Memory B cell (primary cell): ENCODE data around the gene PEAK3.
A peak's percentile ranks its signal among the peaks of the same experiment; 100 is the strongest.

Experiments used
- ATAC-seq: fragments of 150-1000 bp; cut with Tn5 transposase; 2 replicates; pipeline ENCODE4 v1.10.0; 2021; ENCODE audit warnings: low read depth, mild to moderate bottlenecking, moderate library complexity
- DNase-seq, 2 donors: peaks; one replicate each; pipeline ENCODE4 v3.0.0; 2022; ENCODE audit warnings: low spot score in 2 of 2
- H3K27ac Mint-ChIP-seq: one replicate; pipeline ENCODE4 v1.8.0; 2022; ENCODE audit warnings: mild to moderate bottlenecking, moderate library complexity, mixed read lengths
- H3K27me3 Mint-ChIP-seq: one replicate; pipeline ENCODE4 v1.8.0; 2022; ENCODE audit warnings: mixed read lengths
- H3K36me3 Mint-ChIP-seq: one replicate; pipeline ENCODE4 v1.8.0; 2022; ENCODE audit warnings: mild to moderate bottlenecking, mixed read lengths
- H3K4me1 Mint-ChIP-seq: one replicate; pipeline ENCODE4 v1.8.0; 2022; ENCODE audit warnings: mixed read lengths
- H3K4me3 Mint-ChIP-seq: one replicate; pipeline ENCODE4 v1.8.0; 2022; ENCODE audit warnings: mild to moderate bottlenecking, moderate library complexity, mixed read lengths
- H3K9me3 Mint-ChIP-seq: one replicate; pipeline ENCODE4 v1.8.0; 2022; ENCODE audit warnings: mixed read lengths

The PEAK3 gene

GRCh38 chr19:2229103-2230032 lies 52.6 kb downstream of the PEAK3 start:
- no peak for ATAC-seq

GRCh38 chr19:2228157-2229030 lies 53.6 kb downstream of the PEAK3 start:
- peak overlapping the region; percentile 88 for H3K27ac Mint-ChIP-seq
- peaks cover 13% of the 10 kb centered on the region for H3K36me3 Mint-ChIP-seq
- peak overlapping the region; percentile 83 for H3K4me3 Mint-ChIP-seq
- no peaks in the 10 kb centered on the region for H3K27me3 Mint-ChIP-seq
- DNase-seq (no peak), ATAC-seq (no peak)
- peaks cover 34% of the 10 kb centered on the region for H3K4me1 Mint-ChIP-seq
- no peaks in the 10 kb centered on the region for H3K9me3 Mint-ChIP-seq

More at GRCh38 chr19:2229103-2230032, 52.6 kb downstream of the PEAK3 start:
- no peak for DNase-seq
- H3K4me1 Mint-ChIP-seq, result peaks cover 31% of the 10 kb centered on the region
- H3K9me3 Mint-ChIP-seq, result no peaks in the 10 kb centered on the region
- H3K4me3 Mint-ChIP-seq, result no peak overlapping the region
- H3K36me3 Mint-ChIP-seq, result peaks cover 13% of the 10 kb centered on the region
- H3K27me3 Mint-ChIP-seq, result no peaks in the 10 kb centered on the region
- no peak overlapping the region for H3K27ac Mint-ChIP-seq

- peak overlapping the region; percentile 88 for H3K27ac Mint-ChIP-seq
- H3K27me3 Mint-ChIP-seq, result no peaks in the 10 kb centered on the region
- peaks cover 33% of the 10 kb centered on the region for H3K4me1 Mint-ChIP-seq
- H3K4me3 Mint-ChIP-seq, result peak overlapping the region; percentile 83
- peaks cover 13% of the 10 kb centered on the region for H3K36me3 Mint-ChIP-seq
- peak; percentile 68 for ATAC-seq
- peak; percentile 65 to 78 for DNase-seq
- no peaks in the 10 kb centered on the region for H3K9me3 Mint-ChIP-seq
Measured at GRCh38 chr19:2227415-2228156, 54.4 kb downstream of the PEAK3 start.

GRCh38 chr19:2226840-2227360 lies 55.1 kb downstream of the PEAK3 start:
- DNase-seq (no peak), ATAC-seq (no peak)
- peak overlapping the region; percentile 43 for H3K4me3 Mint-ChIP-seq
- no peaks in the 10 kb centered on the region for H3K27me3 Mint-ChIP-seq
- peaks cover 13% of the 10 kb centered on the region for H3K36me3 Mint-ChIP-seq
- peaks cover 32% of the 10 kb centered on the region for H3K4me1 Mint-ChIP-seq
- H3K27ac Mint-ChIP-seq, result peak overlapping the region; percentile 88
- H3K9me3 Mint-ChIP-seq, result no peaks in the 10 kb centered on the region

- Mint-ChIP-seq H3K4me1 (peaks cover 34% of the 10 kb centered on the region), H3K4me3 (no peak overlapping the region), H3K27ac (peak overlapping the region; percentile 45), H3K36me3 (peaks cover 13% of the 10 kb centered on the region), H3K27me3 (no peaks in the 10 kb centered on the region), H3K9me3 (no peaks in the 10 kb centered on the region)
- no peak for DNase-seq
- ATAC-seq, result no peak
Measured at GRCh38 chr19:2226051-2226839, 55.7 kb downstream of the PEAK3 start.

GRCh38 chr19:2225415-2226050 lies 56.4 kb downstream of the PEAK3 start:
- H3K27ac Mint-ChIP-seq, result peak overlapping the region; percentile 45
- DNase-seq (no peak), ATAC-seq (no peak)
- H3K9me3 Mint-ChIP-seq, result no peaks in the 10 kb centered on the region
- H3K36me3 Mint-ChIP-seq, result peaks cover 13% of the 10 kb centered on the region
- H3K4me1 Mint-ChIP-seq, result peaks cover 34% of the 10 kb centered on the region
- no peak overlapping the region for H3K4me3 Mint-ChIP-seq
- H3K27me3 Mint-ChIP-seq, result no peaks in the 10 kb centered on the region

GRCh38 chr19:2224754-2225349 lies 57.1 kb downstream of the PEAK3 start:
- Mint-ChIP-seq H3K4me3 (no peak overlapping the region), H3K4me1 (peaks cover 34% of the 10 kb centered on the region), H3K9me3 (no peaks in the 10 kb centered on the region), H3K27ac (peak overlapping the region; percentile 94), H3K36me3 (peaks cover 12% of the 10 kb centered on the region), H3K27me3 (no peaks in the 10 kb centered on the region)
- no peak for DNase-seq
- ATAC-seq, result no peak
